NB4 (cell line): Measurements from ENCODE around the gene GTPBP2.
A peak's percentile ranks its signal among the peaks of the same experiment; 100 is the strongest.

Experiments used
- DNase-seq: peaks from one replicate; pipeline ENCODE4 v3.0.0; 2010; ENCODE audit warnings: low read depth
- H3K4me3 ChIP-seq: one replicate; pipeline ENCODE4 v1.5.1; 2011; ENCODE audit warnings: mild to moderate bottlenecking, low read depth, low read length, moderate library complexity
- CTCF ChIP-seq: IDR thresholded peaks from one replicate; pipeline ENCODE4 v1.5.1; 2012; ENCODE audit warnings: low read depth, low read length
- MAX ChIP-seq: IDR thresholded peaks from 2 replicates; pipeline ENCODE4 v1.6.1; 2011; ENCODE audit warnings: low read depth, low read length
- MYC ChIP-seq: IDR thresholded peaks from 2 replicates; pipeline ENCODE4 v1.6.1; 2011; ENCODE audit warnings: low read depth, low read length
- POLR2A ChIP-seq: IDR thresholded peaks from 2 replicates; pipeline ENCODE4 v1.6.1; 2011; ENCODE audit warnings: mild to moderate bottlenecking; ENCODE audit not compliant: insufficient read length; ENCODE audit errors: extremely low read depth

GTPBP2 gene

GRCh38 chr6:43629104-43629504 is at the start of gene GTPBP2:
GTPBP2 (minus strand) TSS chr6:43629264; CDS start chr6:43629162, 102 bp downstream.
- TF ChIP-seq MYC: peak; percentile 64; the same call in 1 of the 2 replicates
- TF ChIP-seq POLR2A: no peak
- no peak for TF ChIP-seq MAX
- H3K4me3 ChIP-seq: peak within 1 kb of the TSS; percentile 92
- peak; percentile 100 for DNase-seq

GRCh38 chr6:43678341-43678740 is 49.3 kb upstream of the GTPBP2 start:
- no peak overlapping the region for H3K4me3 ChIP-seq
- no peak for DNase-seq
- no peak for TF ChIP-seq MAX
- TF ChIP-seq MYC: no peak
- TF ChIP-seq POLR2A: no peak
- no peak for TF ChIP-seq CTCF

GRCh38 chr6:43677759-43678158 is 48.7 kb upstream of the GTPBP2 start:
- no peak for DNase-seq
- H3K4me3 ChIP-seq: no peak overlapping the region
- TF ChIP-seq POLR2A: no peak
- no peak for TF ChIP-seq MYC
- no peak for TF ChIP-seq MAX
- TF ChIP-seq CTCF: no peak

GRCh38 chr6:43676962-43677606 is 48.0 kb upstream of the GTPBP2 start:
- H3K4me3 ChIP-seq: no peak overlapping the region
- no peak for TF ChIP-seq MYC
- TF ChIP-seq POLR2A: no peak
- TF ChIP-seq CTCF: no peak
- no peak for TF ChIP-seq MAX
- no peak for DNase-seq

- DNase-seq: no peak
- H3K4me3 ChIP-seq: no peak overlapping the region
- TF ChIP-seq MAX (no peak), CTCF (no peak), POLR2A (no peak), MYC (no peak)
Observed at GRCh38 chr6:43674921-43675320, 45.9 kb upstream of the GTPBP2 start.

GRCh38 chr6:43674291-43674690 is 45.2 kb upstream of the GTPBP2 start:
- TF ChIP-seq MYC: no peak
- no peak for TF ChIP-seq MAX
- TF ChIP-seq CTCF: no peak
- TF ChIP-seq POLR2A: no peak
- H3K4me3 ChIP-seq: no peak overlapping the region
- no peak for DNase-seq
